SJSA1 (cell line): ENCODE data around the gene LRCH3. TPM values are rescaled to one million over a fixed set of nuclear protein-coding genes. Genes with fewer than 3 reads are reported as not detected.

Source experiments
- DNase-seq, 2 experiments: peaks; one replicate each; pipeline ENCODE4 v3.0.0-alpha.2; 2015 to 2020; ENCODE audit warnings: low spot score in 2 of 2, low read depth in 1 of 2
- H3K27ac ChIP-seq: fragments of 250-450 bp; sonication (Bioruptor Pico); 2 replicates; pipeline ENCODE4 v1.5.1; 2020; ENCODE audit warnings: mild to moderate bottlenecking, moderate library complexity
- H3K27me3 ChIP-seq: fragments of 250-450 bp; sonication (Bioruptor Pico); replicated peaks from 2 replicates; pipeline ENCODE4 v1.5.1; 2020; ENCODE audit warnings: mild to moderate bottlenecking, moderate library complexity
- H3K36me3 ChIP-seq: fragments of 250-450 bp; sonication (Bioruptor Pico); 2 replicates; pipeline ENCODE4 v1.5.1; 2020; ENCODE audit warnings: mild to moderate bottlenecking
- H3K4me1 ChIP-seq: fragments of 250-450 bp; sonication (Bioruptor Pico); replicated peaks from 2 replicates; pipeline ENCODE4 v1.6.1; 2021; ENCODE audit warnings: mild to moderate bottlenecking
- H3K4me3 ChIP-seq: fragments of 250-450 bp; sonication (Bioruptor Pico); 2 replicates; pipeline ENCODE4 v1.5.1; 2020; ENCODE audit warnings: mild to moderate bottlenecking
- H3K9me3 ChIP-seq: fragments of 250-450 bp; sonication (Bioruptor Pico); replicated peaks from 2 replicates; pipeline ENCODE4 v1.5.1; 2020; ENCODE audit warnings: mild to moderate bottlenecking
- total RNA-seq: library from RNA; depleted of rRNA; stranded (reverse); fragments of >200 nt; shearing (Covaris generic); gene quantifications from 2 replicates; pipeline ENCODE4 v1.2.3, GENCODE V29; 2014; rRNA removed

LRCH3 gene
- 21.2 and 32.2 TPM in 2 replicates for total RNA-seq

GRCh38 chr3:197791113-197791891 is at the start of gene LRCH3:
LRCH3 (plus strand) TSS chr3:197791254; CDS start chr3:197791279, 25 bp downstream.
- Histone ChIP-seq H3K27ac (peak within 1 kb of the TSS; percentile 97), H3K4me1 (peaks cover 12% of the 10 kb centered on the region), H3K36me3 (peaks cover 18% of the 10 kb centered on the region), H3K27me3 (no peaks in the 10 kb centered on the region), H3K4me3 (peak within 1 kb of the TSS; percentile 96), H3K9me3 (no peaks in the 10 kb centered on the region)
- peak; percentile 85 to 92 for DNase-seq

- H3K4me3 ChIP-seq, result no peak overlapping the region
- DNase-seq, result no peak
- H3K36me3 ChIP-seq, result no peaks in the 10 kb centered on the region
- no peaks in the 10 kb centered on the region for H3K4me1 ChIP-seq
- no peak overlapping the region for H3K27ac ChIP-seq
- H3K27me3 ChIP-seq, result no peaks in the 10 kb centered on the region
- no peaks in the 10 kb centered on the region for H3K9me3 ChIP-seq
Observed at GRCh38 chr3:197742787-197743186, 48.3 kb upstream of the LRCH3 start.

- H3K9me3 ChIP-seq, result no peaks in the 10 kb centered on the region
- DNase-seq, result no peak
- peaks cover 6% of the 10 kb centered on the region; the same call in 1 of the 2 replicates for H3K36me3 ChIP-seq
- no peaks in the 10 kb centered on the region for H3K27me3 ChIP-seq
- H3K4me1 ChIP-seq, result peaks cover 10% of the 10 kb centered on the region
- H3K4me3 ChIP-seq, result no peak overlapping the region
- no peak overlapping the region for H3K27ac ChIP-seq
Observed at GRCh38 chr3:197746209-197746608, 44.8 kb upstream of the LRCH3 start.

GRCh38 chr3:197746801-197747237 is 44.2 kb upstream of the LRCH3 start:
- no peak overlapping the region for H3K27ac ChIP-seq
- H3K9me3 ChIP-seq, result no peaks in the 10 kb centered on the region
- H3K4me3 ChIP-seq, result no peak overlapping the region
- H3K4me1 ChIP-seq, result peaks cover 16% of the 10 kb centered on the region
- DNase-seq, result no peak
- peaks cover 6% of the 10 kb centered on the region; the same call in 1 of the 2 replicates for H3K36me3 ChIP-seq
- no peaks in the 10 kb centered on the region for H3K27me3 ChIP-seq

GRCh38 chr3:197748597-197749314 is 42.3 kb upstream of the LRCH3 start:
- H3K36me3 ChIP-seq, result peaks cover 8% of the 10 kb centered on the region; the same call in 1 of the 2 replicates
- no peaks in the 10 kb centered on the region for H3K9me3 ChIP-seq
- peak overlapping the region; percentile 20; the same call in 1 of the 2 replicates for H3K27ac ChIP-seq
- H3K4me1 ChIP-seq, result peaks cover 22% of the 10 kb centered on the region
- DNase-seq, result peak in 1 of 2 experiments; percentile 18
- H3K4me3 ChIP-seq, result peak overlapping the region; percentile 84
- H3K27me3 ChIP-seq, result no peaks in the 10 kb centered on the region

GRCh38 chr3:197749315-197749600 is 41.8 kb upstream of the LRCH3 start:
- Histone ChIP-seq H3K27ac (peak overlapping the region; percentile 20; the same call in 1 of the 2 replicates), H3K4me3 (peak overlapping the region; percentile 84), H3K4me1 (peaks cover 22% of the 10 kb centered on the region), H3K27me3 (no peaks in the 10 kb centered on the region), H3K36me3 (peaks cover 8% of the 10 kb centered on the region; the same call in 1 of the 2 replicates), H3K9me3 (no peaks in the 10 kb centered on the region)
- DNase-seq, result peak in 1 of 2 experiments; percentile 53

GRCh38 chr3:197749601-197750395 is 41.3 kb upstream of the LRCH3 start, which contains the start of gene FYTTD1:
FYTTD1 (plus strand) TSS chr3:197749883; CDS start chr3:197749972, 89 bp downstream.
- H3K36me3 ChIP-seq, result peaks cover 8% of the 10 kb centered on the region; the same call in 1 of the 2 replicates
- peak within 1 kb of the TSS; percentile 84 for H3K4me3 ChIP-seq
- peak within 1 kb of the TSS; percentile 45 for H3K27ac ChIP-seq
- peak; percentile 74 to 85 for DNase-seq
- H3K27me3 ChIP-seq, result no peaks in the 10 kb centered on the region
- H3K9me3 ChIP-seq, result no peaks in the 10 kb centered on the region
- peaks cover 22% of the 10 kb centered on the region for H3K4me1 ChIP-seq

- H3K4me3 ChIP-seq, result peak overlapping the region; percentile 84
- H3K27ac ChIP-seq, result peak overlapping the region; percentile 45
- H3K9me3 ChIP-seq, result no peaks in the 10 kb centered on the region
- peak; percentile 63 to 70 for DNase-seq
- H3K36me3 ChIP-seq, result peaks cover 8% of the 10 kb centered on the region; the same call in 1 of the 2 replicates
- H3K27me3 ChIP-seq, result no peaks in the 10 kb centered on the region
- H3K4me1 ChIP-seq, result peaks cover 22% of the 10 kb centered on the region
Observed at GRCh38 chr3:197750396-197750831, 40.6 kb upstream of the LRCH3 start.

GRCh38 chr3:197750858-197751737 is 40.0 kb upstream of the LRCH3 start:
- peak in 1 of 2 experiments; percentile 50 for DNase-seq
- H3K27ac ChIP-seq, result peak overlapping the region; percentile 45
- H3K4me3 ChIP-seq, result peak overlapping the region; percentile 84
- H3K36me3 ChIP-seq, result peaks cover 8% of the 10 kb centered on the region
- H3K4me1 ChIP-seq, result peaks cover 22% of the 10 kb centered on the region
- no peaks in the 10 kb centered on the region for H3K27me3 ChIP-seq
- no peaks in the 10 kb centered on the region for H3K9me3 ChIP-seq

- peaks cover 17% of the 10 kb centered on the region for H3K36me3 ChIP-seq
- no peak for DNase-seq
- no peaks in the 10 kb centered on the region for H3K9me3 ChIP-seq
- no peak overlapping the region for H3K27ac ChIP-seq
- H3K4me1 ChIP-seq, result peaks cover 22% of the 10 kb centered on the region
- no peak overlapping the region; the same call in 1 of the 2 replicates for H3K4me3 ChIP-seq
- H3K27me3 ChIP-seq, result no peaks in the 10 kb centered on the region
Observed at GRCh38 chr3:197752107-197752506, 38.9 kb upstream of the LRCH3 start.

- peaks cover 22% of the 10 kb centered on the region for H3K4me1 ChIP-seq
- H3K36me3 ChIP-seq, result peaks cover 20% of the 10 kb centered on the region
- no peak for DNase-seq
- no peaks in the 10 kb centered on the region for H3K27me3 ChIP-seq
- no peaks in the 10 kb centered on the region for H3K9me3 ChIP-seq
- H3K27ac ChIP-seq, result no peak overlapping the region
- no peak overlapping the region for H3K4me3 ChIP-seq
Observed at GRCh38 chr3:197753263-197753662, 37.8 kb upstream of the LRCH3 start.

GRCh38 chr3:197756704-197757103 is 34.4 kb upstream of the LRCH3 start:
- H3K36me3 ChIP-seq, result peaks cover 24% of the 10 kb centered on the region
- H3K4me1 ChIP-seq, result peaks cover 6% of the 10 kb centered on the region
- no peak overlapping the region for H3K27ac ChIP-seq
- no peaks in the 10 kb centered on the region for H3K27me3 ChIP-seq
- H3K4me3 ChIP-seq, result no peak overlapping the region
- no peak for DNase-seq
- no peaks in the 10 kb centered on the region for H3K9me3 ChIP-seq
